GM12878 (cell line): ENCODE data around the gene AANAT. TPM values are rescaled to one million over a fixed set of nuclear protein-coding genes. Genes with fewer than 3 reads are reported as not detected.

ENCODE experiments used
- BRCA1 ChIP-seq: IDR thresholded peaks from 2 replicates; pipeline ENCODE4 v1.6.1; 2011; ENCODE audit warnings: low read depth, low read length, improper control_type of control experiment
- CTCF ChIP-seq, 3 experiments: IDR thresholded peaks in 2 of 3; conservative IDR thresholded peaks in 1 of 3; 2 replicates each; pipeline ENCODE4 v1.5.1; 2011; ENCODE audit warnings: low read depth in 3 of 3, low read length in 3 of 3, mild to moderate bottlenecking in 3 of 3, control low read depth in 2 of 3, moderate library complexity in 2 of 3, inconsistent platforms in 1 of 3, mixed read lengths in 1 of 3; ENCODE audit not compliant: control insufficient read depth in 2 of 3, insufficient read depth in 1 of 3; ENCODE audit errors: extremely low read depth in 1 of 3
- EGR1 ChIP-seq, 2 experiments: IDR thresholded peaks; 1 replicate in 1 of 2; 2 replicates in 1 of 2; pipeline ENCODE4 v1.6.1; 2011 to 2012; ENCODE audit warnings: low read depth in 2 of 2, low read length in 2 of 2, borderline replicate concordance in 1 of 2, mild to moderate bottlenecking in 1 of 2, moderate library complexity in 1 of 2
- FOS ChIP-seq: IDR thresholded peaks from 3 replicates; pipeline ENCODE4 v1.6.1; 2011; ENCODE audit warnings: borderline replicate concordance; ENCODE audit not compliant: insufficient read length; ENCODE audit errors: extremely low read depth
- HDGF ChIP-seq: fragments of 450-650 bp; IDR thresholded peaks from 2 replicates; pipeline ENCODE4 v1.6.1; 2016; ENCODE audit warnings: antibody characterized with exemption
- IKZF2 ChIP-seq, 2 experiments: fragments of 450-650 bp; IDR thresholded peaks; 2 replicates each; pipeline ENCODE4 v1.6.1; 2017; ENCODE audit warnings: mild to moderate bottlenecking in 2 of 2, moderate library complexity in 2 of 2
- JUNB ChIP-seq: IDR thresholded peaks from 2 replicates; pipeline ENCODE4 v1.6.1; 2016; ENCODE audit warnings: antibody characterized with exemption, mild to moderate bottlenecking
- MYC ChIP-seq: IDR thresholded peaks from 2 replicates; pipeline ENCODE4 v1.6.1; 2011; ENCODE audit warnings: mild to moderate bottlenecking, low read length, moderate library complexity, inconsistent platforms; ENCODE audit not compliant: insufficient read depth, insufficient replicate concordance, insufficient read length, severe bottlenecking
- PBX3 ChIP-seq: IDR thresholded peaks from 2 replicates; pipeline ENCODE4 v1.6.1; 2011; ENCODE audit warnings: mild to moderate bottlenecking, low read depth, low read length, moderate library complexity; ENCODE audit not compliant: insufficient replicate concordance
- POLR2AphosphoS5 ChIP-seq: IDR thresholded peaks from 2 replicates; pipeline ENCODE4 v1.6.1; 2011; ENCODE audit warnings: mild to moderate bottlenecking, low read length, inconsistent platforms
- RAD21 ChIP-seq: IDR thresholded peaks from 2 replicates; pipeline ENCODE4 v1.6.1; 2011; ENCODE audit warnings: mild to moderate bottlenecking, low read depth, low read length, moderate library complexity; ENCODE audit not compliant: insufficient read depth
- RBBP5 ChIP-seq: fragments of 200-600 bp; sonication (generic); conservative IDR thresholded peaks from 2 replicates; pipeline ENCODE4 v1.6.1; 2016
- RUNX3 ChIP-seq: IDR thresholded peaks from 2 replicates; pipeline ENCODE4 v1.6.1; 2012; ENCODE audit warnings: low read length, inconsistent platforms
- SIN3A ChIP-seq: IDR thresholded peaks from 2 replicates; pipeline ENCODE4 v1.6.1; 2012; ENCODE audit warnings: low read depth, low read length, improper control_type of control experiment
- SIX5 ChIP-seq: IDR thresholded peaks from 2 replicates; pipeline ENCODE4 v1.6.1; 2011; ENCODE audit warnings: mild to moderate bottlenecking, low read depth, low read length, moderate library complexity; ENCODE audit not compliant: severe bottlenecking
- SREBF2 ChIP-seq: IDR thresholded peaks from 2 replicates; pipeline ENCODE4 v1.6.1; 2012; ENCODE audit warnings: mild to moderate bottlenecking, low read length
- SRF ChIP-seq, 2 experiments: IDR thresholded peaks; 2 replicates each; pipeline ENCODE4 v1.6.1; 2011; ENCODE audit warnings: low read depth in 2 of 2, low read length in 2 of 2, mild to moderate bottlenecking in 1 of 2, moderate library complexity in 1 of 2
- STAT1 ChIP-seq: fragments of 450-650 bp; conservative IDR thresholded peaks from 2 replicates; pipeline ENCODE4 v1.6.1; 2014; ENCODE audit warnings: antibody characterized with exemption, mild to moderate bottlenecking
- YBX1 ChIP-seq: fragments of 450-650 bp; IDR thresholded peaks from 2 replicates; pipeline ENCODE4 v1.6.1; 2016; ENCODE audit warnings: antibody characterized with exemption
- ZNF622 ChIP-seq: fragments of 450-650 bp; IDR thresholded peaks from 2 replicates; pipeline ENCODE4 v1.6.1; 2017; ENCODE audit warnings: mild to moderate bottlenecking, inconsistent platforms
- ZNF687 ChIP-seq: fragments of 450-650 bp; IDR thresholded peaks from 2 replicates; pipeline ENCODE4 v1.6.1; 2017; ENCODE audit warnings: mild to moderate bottlenecking, moderate library complexity
- polyA plus RNA-seq, 11 experiments: library from polyadenylated mRNA; depleted of rRNA in 4 of 11; unstranded in 6 of 11; stranded (reverse) in 5 of 11; fragments of >200 nt; fragmentation: Nextera tagmentation in 4 of 11; fragmentation: Illumina TruSeq in 1 of 11; extraction: Ambion mirVana in 4 of 11; extraction: Trizol in 1 of 11; gene quantifications; 1 replicate in 1 of 11; 2 replicates in 10 of 11; pipeline versions ENCODE4 v1.2.1 to v1.2.3, GENCODE V29; 2011 to 2016; ENCODE audit warnings: inconsistent platforms in 2 of 11, missing spikeins in 2 of 11, low read depth in 1 of 11
- total RNA-seq, 4 experiments: library from RNA; depleted of rRNA in 3 of 4; stranded (reverse); fragments of >200 nt in 3 of 4; fragmentation: Illumina TruSeq in 1 of 4; extraction: Trizol in 1 of 4; gene quantifications; 2 replicates each; pipeline versions ENCODE4 v1.2.1 to v1.2.3, GENCODE V29; 2013 to 2021
- TF ChIP-seq, protein P1 (sequence below): fragments of 450-650 bp; IDR thresholded peaks from 2 replicates; pipeline ENCODE4 v1.6.1; 2016; ENCODE audit warnings: mild to moderate bottlenecking
- TF ChIP-seq, protein P2 (sequence below): IDR thresholded peaks from 2 replicates; pipeline ENCODE4 v1.6.1; 2012; ENCODE audit warnings: low read depth, low read length, improper control_type of control experiment

Gene AANAT
- total and polyA plus RNA-seq, 10 of the 15 experiments (the other 5 are each of a cell fraction or from before 2014, with no cell fraction given) = 0.23 TPM; not detected in 9

DNA sequence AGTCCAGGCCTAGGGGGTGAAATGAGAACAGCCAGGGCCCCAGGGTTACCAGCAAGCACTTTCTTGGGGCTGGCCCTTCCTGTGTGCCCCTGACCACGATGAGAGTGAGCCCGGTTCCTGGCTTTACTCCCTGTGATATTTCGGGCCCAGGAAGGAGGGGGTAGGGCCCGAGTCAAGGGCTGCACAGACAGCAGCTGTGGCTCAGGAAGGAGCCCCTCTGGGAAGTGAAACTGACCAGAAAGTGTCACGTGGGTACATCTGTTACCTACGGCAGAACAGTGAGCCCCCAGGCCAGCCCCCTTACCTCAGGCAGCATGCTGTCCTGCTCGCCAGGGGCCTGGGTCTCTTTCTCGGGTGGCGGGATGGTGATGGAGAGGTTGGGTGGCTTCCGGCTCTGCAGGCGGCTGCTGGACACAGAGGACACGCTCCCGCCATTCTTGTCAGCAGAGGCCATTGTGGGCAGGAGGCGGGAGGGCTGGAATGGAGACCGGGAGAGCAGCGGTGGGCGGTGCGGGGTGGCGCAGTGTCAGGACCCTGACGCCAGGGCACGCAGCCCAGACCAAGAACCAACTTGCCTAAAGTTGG is 13.8 kb downstream of the AANAT start (continued):
- TF ChIP-seq SREBF2 (no peak), BRCA1 (no peak), CTCF (IDR thresholded peaks at IDR 0.05 in 2 of 3, conservative IDR thresholded peaks at IDR 0.05 in 1 of 3; ENCODE audit: control insufficient read depth in 2 of 3, extremely low read depth in 1 of 3, insufficient read depth in 1 of 3, low read depth in 3 of 3, low read length in 3 of 3) (no peak), STAT1 (no peak), SIN3A (no peak), RUNX3 (peak; percentile 84), HDGF (peak; percentile 28), JUNB (no peak), ZNF622 (no peak), YBX1 (no peak), ZNF687 (peak; percentile 79), IKZF2 (IDR thresholded peaks at IDR 0.05) (peak; percentile 79 to 80), MYC (no peak), SIX5 (no peak), SRF (IDR thresholded peaks at IDR 0.05; ENCODE audit: low read depth in 2 of 2, low read length in 2 of 2) (no peak), POLR2AphosphoS5 (no peak; the same call in 1 of the 2 replicates), FOS (no peak), RBBP5 (no peak), PBX3 (no peak), RAD21 (no peak), EGR1 (IDR thresholded peaks at IDR 0.05; ENCODE audit: borderline replicate concordance in 1 of 2, low read depth in 2 of 2, low read length in 2 of 2) (peak in 1 of 2 experiments; percentile 25; a peak in 1 of 3 replicates)
- TF ChIP-seq, protein P1, sequence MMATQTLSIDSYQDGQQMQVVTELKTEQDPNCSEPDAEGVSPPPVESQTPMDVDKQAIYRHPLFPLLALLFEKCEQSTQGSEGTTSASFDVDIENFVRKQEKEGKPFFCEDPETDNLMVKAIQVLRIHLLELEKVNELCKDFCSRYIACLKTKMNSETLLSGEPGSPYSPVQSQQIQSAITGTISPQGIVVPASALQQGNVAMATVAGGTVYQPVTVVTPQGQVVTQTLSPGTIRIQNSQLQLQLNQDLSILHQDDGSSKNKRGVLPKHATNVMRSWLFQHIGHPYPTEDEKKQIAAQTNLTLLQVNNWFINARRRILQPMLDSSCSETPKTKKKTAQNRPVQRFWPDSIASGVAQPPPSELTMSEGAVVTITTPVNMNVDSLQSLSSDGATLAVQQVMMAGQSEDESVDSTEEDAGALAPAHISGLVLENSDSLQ = no peak; the same call in 1 of the 2 replicates
- TF ChIP-seq, protein P2, sequence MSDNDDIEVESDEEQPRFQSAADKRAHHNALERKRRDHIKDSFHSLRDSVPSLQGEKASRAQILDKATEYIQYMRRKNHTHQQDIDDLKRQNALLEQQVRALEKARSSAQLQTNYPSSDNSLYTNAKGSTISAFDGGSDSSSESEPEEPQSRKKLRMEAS = peak; percentile 55; the same call in 1 of the 2 replicates
